GM12872 (cell line): ENCODE measurements around the gene NFX1.
A peak's percentile ranks its signal among the peaks of the same experiment; 100 is the strongest.

Experiments
- CTCF ChIP-seq: IDR thresholded peaks from 3 replicates; pipeline ENCODE4 v1.5.1; 2011; ENCODE audit warnings: low read depth, mild to moderate bottlenecking, low read length, moderate library complexity; ENCODE audit not compliant: insufficient read depth

The NFX1 gene

DNA sequence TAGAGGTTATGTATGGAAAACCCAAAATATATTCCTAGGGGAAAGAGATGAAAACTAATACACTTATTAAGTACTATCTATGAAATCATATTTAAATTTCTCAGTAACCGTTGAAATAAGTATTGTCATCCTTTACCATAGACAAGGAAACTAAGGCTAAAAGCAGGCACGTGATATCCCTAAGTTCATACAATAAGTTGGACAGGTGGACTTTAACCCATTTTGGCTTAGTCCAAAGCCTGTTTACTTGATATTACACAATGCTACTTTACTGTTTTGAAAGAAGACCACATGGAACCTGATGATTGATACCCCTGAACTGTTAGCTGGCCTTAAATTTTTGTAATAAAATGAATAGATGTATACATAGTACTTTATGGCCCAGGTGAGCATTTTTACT lies 3.5 kb downstream of the NFX1 start:
- TF ChIP-seq CTCF, result no peak

DNA sequence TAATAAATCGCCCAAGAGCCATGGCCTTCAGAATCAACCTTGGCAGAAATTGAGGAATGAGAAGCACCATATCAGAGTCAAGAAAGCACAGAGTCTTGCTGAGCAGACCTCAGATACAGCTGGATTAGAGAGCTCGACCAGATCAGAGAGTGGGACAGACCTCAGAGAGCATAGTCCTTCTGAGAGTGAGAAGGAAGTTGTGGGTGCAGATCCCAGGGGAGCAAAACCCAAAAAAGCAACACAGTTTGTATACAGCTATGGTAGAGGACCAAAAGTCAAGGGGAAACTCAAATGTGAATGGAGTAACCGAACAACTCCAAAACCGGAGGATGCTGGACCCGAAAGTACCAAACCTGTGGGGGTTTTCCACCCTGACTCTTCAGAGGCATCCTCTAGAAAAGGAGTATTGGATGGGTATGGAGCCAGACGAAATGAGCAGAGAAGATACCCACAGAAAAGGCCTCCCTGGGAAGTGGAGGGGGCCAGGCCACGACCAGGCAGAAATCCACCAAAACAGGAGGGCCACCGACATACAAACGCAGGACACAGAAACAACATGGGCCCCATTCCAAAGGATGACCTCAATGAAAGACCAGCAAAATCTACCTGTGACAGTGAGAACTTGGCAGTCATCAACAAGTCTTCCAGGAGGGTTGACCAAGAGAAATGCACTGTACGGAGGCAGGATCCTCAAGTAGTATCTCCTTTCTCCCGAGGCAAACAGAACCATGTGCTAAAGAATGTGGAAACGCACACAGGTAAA lies 4.5 kb downstream of the NFX1 start:
- TF ChIP-seq CTCF, result no peak

DNA sequence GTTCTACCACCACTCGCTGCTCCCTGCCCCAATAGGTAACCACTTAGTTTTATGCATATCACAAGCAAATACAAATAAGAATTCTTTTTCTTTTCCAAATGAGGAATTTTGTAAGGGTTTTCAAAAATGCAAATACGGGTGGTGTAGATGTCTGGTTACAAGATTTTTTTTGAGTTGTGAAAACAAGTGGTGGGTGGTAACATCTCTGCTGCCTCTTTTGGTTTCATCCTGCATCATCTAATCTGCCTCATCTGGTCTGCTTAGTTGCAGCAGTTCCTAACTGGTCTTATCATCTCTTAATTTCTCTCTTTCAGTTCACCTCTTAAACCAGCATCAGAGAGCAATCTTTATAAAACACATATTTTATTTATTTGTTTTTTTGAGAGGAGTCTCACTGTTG lies 5.3 kb downstream of the NFX1 start:
- TF ChIP-seq CTCF, result 0 out of 3 replicates have a peak, but pooled peaks have one; percentile 3

- TF ChIP-seq CTCF, result no peak
Observed at GRCh38 chr9:33297432-33297831, 7.1 kb downstream of the NFX1 start.

DNA sequence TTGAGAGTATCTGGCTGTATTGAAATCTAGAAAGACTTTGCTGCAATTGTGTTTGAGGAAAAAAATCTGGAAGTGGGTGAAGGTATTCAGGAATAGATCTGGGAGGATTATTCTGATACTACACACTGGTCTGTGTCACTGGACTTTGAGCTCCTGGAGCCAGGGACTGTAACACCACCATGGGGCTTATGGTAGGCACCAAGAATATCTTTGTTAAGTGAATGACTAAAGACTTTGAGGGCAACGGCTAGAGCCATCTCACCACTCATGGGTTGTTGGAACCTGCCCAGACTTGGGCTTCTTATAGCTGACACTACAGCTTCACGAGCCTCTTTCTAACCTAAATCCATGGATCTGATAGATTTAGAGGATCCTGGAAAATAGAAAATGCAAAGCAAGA lies 10.2 kb downstream of the NFX1 start:
- no peak for TF ChIP-seq CTCF

DNA sequence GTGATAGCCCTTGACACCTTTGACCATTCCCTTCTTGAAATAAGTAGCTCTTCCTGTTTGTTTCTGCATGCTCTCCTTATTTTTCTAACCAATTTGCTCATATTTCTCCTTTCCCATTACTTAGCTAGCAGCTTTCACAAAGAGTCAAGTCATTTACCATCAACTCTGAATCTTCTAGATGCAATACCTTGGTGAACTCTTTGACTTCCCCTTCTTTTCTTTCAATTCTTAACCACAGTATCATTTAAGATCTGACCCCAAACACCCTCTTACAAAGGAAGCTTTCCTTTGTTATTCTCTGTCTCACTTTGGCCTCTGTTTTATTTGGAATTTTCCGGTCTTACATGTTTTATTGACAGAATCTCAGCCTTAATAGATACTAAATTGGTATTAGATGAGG lies 14.0 kb downstream of the NFX1 start:
- TF ChIP-seq CTCF, result no peak

DNA sequence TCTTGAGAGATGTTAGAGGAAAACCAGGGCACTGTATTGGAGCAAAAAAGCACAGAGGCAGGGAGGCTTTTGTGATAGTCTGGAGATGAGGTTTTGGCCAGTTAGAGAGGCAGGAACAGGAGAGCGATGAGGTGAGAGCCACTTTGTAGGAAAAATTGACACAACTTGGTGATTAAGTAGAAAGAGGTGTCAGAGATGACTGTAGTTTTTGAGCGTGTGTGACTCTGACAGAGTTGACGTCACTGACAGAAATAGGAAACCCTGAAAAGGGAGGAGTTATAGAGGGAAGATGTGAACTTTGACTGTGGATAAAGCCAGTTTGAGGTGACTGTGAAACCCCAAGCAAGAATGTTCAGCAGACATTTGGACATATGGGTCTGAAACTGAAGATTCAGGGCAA lies 15.7 kb downstream of the NFX1 start:
- no peak for TF ChIP-seq CTCF
